ENCODE results near the gene ALDH1B1.

ALDH1B1 gene

DNA sequence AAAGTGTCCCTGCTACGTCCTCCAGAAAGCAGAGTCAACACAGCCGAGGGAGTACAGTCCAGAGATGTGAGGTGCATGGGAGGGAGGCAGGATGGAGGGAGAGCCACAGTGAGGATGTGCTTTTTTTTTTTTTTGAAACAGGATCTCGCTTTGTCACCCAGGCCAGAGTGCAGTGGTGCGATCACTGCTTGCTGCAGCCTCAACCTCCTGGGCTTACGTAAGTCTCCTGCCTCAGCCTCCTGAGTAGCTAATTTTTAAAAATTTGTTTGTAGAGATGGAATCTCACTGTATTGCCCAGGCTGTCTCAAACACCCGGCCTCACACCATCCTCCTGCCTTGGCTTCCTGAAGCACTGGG is 33.2 kb upstream of the ALDH1B1 start:
- no peaks in the 10 kb centered on the region for H3K9me3 ChIP-seq (ENCODE audit: insufficient read depth, low read length)
- no peak overlapping the region for H2AFZ ChIP-seq (ENCODE audit: low read depth, low read length, severe bottlenecking)
- TF ChIP-seq EZH2phosphoT487 (conservative IDR thresholded peaks at IDR 0.05; ENCODE audit: low read length), result no peak
- TF ChIP-seq, protein P1, sequence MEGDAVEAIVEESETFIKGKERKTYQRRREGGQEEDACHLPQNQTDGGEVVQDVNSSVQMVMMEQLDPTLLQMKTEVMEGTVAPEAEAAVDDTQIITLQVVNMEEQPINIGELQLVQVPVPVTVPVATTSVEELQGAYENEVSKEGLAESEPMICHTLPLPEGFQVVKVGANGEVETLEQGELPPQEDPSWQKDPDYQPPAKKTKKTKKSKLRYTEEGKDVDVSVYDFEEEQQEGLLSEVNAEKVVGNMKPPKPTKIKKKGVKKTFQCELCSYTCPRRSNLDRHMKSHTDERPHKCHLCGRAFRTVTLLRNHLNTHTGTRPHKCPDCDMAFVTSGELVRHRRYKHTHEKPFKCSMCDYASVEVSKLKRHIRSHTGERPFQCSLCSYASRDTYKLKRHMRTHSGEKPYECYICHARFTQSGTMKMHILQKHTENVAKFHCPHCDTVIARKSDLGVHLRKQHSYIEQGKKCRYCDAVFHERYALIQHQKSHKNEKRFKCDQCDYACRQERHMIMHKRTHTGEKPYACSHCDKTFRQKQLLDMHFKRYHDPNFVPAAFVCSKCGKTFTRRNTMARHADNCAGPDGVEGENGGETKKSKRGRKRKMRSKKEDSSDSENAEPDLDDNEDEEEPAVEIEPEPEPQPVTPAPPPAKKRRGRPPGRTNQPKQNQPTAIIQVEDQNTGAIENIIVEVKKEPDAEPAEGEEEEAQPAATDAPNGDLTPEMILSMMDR (IDR thresholded peaks at IDR 0.05; ENCODE audit: insufficient read depth, low read length, poor library complexity, severe bottlenecking), result no peak

DNA sequence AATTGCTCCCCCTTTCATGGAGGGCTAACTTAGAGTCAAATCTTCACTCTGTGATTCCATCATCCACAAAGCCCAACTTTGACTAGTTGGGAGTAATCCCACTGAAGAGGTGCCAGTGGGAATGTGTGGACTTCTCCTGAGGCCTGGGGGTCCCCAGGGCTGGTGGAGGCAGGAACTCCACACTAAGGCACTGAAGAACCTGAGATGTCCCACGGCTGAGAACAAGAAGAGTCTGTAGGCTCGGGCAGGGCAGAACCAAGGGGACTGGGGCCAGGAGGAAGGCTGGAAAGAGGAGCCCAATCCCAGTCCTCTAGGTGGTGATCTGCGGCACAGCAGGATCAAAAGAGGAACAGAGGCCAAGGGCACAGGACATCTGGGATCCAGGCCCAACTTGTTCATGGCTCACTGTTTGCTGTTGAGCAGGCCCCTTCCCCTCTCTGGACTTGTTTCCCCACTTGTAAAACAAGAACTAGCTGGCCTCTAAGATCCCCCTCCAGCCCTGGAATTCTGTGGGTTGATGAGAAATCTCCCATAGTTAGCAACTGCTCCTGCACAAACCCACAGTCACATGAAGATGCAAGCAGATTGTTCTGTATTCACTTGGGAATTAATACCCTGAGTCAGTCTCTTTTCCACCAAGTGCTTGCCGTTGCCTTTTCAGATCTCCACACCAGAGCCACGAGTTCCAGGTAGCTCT is 32.7 kb upstream of the ALDH1B1 start:
- H3F3A ChIP-seq (ENCODE audit: insufficient read depth), result no peaks in the 10 kb centered on the region
- no peak overlapping the region for H3K4me3 ChIP-seq (ENCODE audit: insufficient read depth, low read length, poor library complexity, severe bottlenecking)
- H3K9me2 ChIP-seq (replicated peaks; ENCODE audit: insufficient read depth, low read length), result no peaks in the 10 kb centered on the region
- no peaks in the 10 kb centered on the region for H3K36me3 ChIP-seq (ENCODE audit: low read length)
- no peak overlapping the region for H3K4me2 ChIP-seq (ENCODE audit: low read depth, low read length, poor library complexity, severe bottlenecking)
- H3K9me3 ChIP-seq (ENCODE audit: insufficient read depth, low read length), result no peaks in the 10 kb centered on the region
- no peaks in the 10 kb centered on the region for H3K27me3 ChIP-seq (ENCODE audit: low read length)
- H2AFZ ChIP-seq (ENCODE audit: low read depth, low read length, severe bottlenecking), result no peak overlapping the region
- TF ChIP-seq EZH2phosphoT487 (conservative IDR thresholded peaks at IDR 0.05; ENCODE audit: low read length), result no peak
- TF ChIP-seq, protein P1 (IDR thresholded peaks at IDR 0.05; ENCODE audit: insufficient read depth, low read length, poor library complexity, severe bottlenecking), result no peak
- no peaks in the 10 kb centered on the region for H3K79me2 ChIP-seq (ENCODE audit: insufficient read depth, low read length)
- no peak overlapping the region for H3K27ac ChIP-seq (ENCODE audit: low read depth, low read length)
- H4K20me1 ChIP-seq (ENCODE audit: low read depth, low read length), result no peaks in the 10 kb centered on the region
- H3K9ac ChIP-seq (ENCODE audit: low read length), result no peak overlapping the region

More for the DNA sequence above, 33.2 kb upstream of the ALDH1B1 start:
- Histone ChIP-seq H3K4me2 (ENCODE audit: low read depth, low read length, poor library complexity, severe bottlenecking) (no peak overlapping the region), H3F3A (ENCODE audit: insufficient read depth) (no peaks in the 10 kb centered on the region), H3K4me3 (ENCODE audit: insufficient read depth, low read length, poor library complexity, severe bottlenecking) (no peak overlapping the region), H3K36me3 (ENCODE audit: low read length) (no peaks in the 10 kb centered on the region), H3K79me2 (ENCODE audit: insufficient read depth, low read length) (no peaks in the 10 kb centered on the region), H3K9ac (ENCODE audit: low read length) (no peak overlapping the region), H4K20me1 (ENCODE audit: low read depth, low read length) (no peaks in the 10 kb centered on the region), H3K27ac (ENCODE audit: low read depth, low read length) (no peak overlapping the region), H3K9me2 (replicated peaks; ENCODE audit: insufficient read depth, low read length) (no peaks in the 10 kb centered on the region), H3K27me3 (ENCODE audit: low read length) (no peaks in the 10 kb centered on the region)

DNA sequence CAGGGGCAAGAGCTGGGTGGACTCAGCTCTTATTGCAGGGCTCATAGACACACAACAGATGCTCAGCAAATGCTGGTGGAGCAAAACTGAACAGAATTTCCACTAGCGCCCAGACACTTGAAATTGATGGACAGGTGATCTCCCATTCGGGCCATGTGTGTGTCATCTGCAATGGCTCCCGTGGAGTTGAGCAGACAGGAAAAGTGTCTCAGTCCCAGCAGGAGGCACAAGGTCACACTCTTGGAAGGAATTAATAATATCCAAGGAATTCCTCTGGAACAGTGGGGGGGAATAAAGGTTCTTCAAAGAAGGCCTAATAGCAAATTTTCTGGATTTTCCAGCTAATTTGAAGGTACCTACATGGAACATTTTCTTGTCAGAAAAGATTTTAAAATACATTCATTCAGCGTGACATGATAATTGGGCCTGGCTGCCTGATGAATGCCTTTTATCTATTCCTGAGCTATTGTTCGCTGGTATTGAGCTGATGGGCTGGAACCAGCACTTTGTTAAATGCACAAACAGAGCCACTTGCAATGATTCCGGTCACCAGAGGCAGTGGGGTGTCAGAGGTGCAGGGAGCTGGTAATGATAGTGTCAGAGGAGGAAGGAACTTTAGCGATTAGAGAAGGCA is 31.5 kb upstream of the ALDH1B1 start:
- no peaks in the 10 kb centered on the region for H3K9me3 ChIP-seq (ENCODE audit: insufficient read depth, low read length)
- H3K27me3 ChIP-seq (ENCODE audit: low read length), result no peaks in the 10 kb centered on the region
- H3K27ac ChIP-seq (ENCODE audit: low read depth, low read length), result no peak overlapping the region
- TF ChIP-seq, protein P1 (IDR thresholded peaks at IDR 0.05; ENCODE audit: insufficient read depth, low read length, poor library complexity, severe bottlenecking), result no peak
- no peak for TF ChIP-seq EZH2phosphoT487 (conservative IDR thresholded peaks at IDR 0.05; ENCODE audit: low read length)
- H4K20me1 ChIP-seq (ENCODE audit: low read depth, low read length), result no peaks in the 10 kb centered on the region
- no peaks in the 10 kb centered on the region for H3K36me3 ChIP-seq (ENCODE audit: low read length)
- no peak overlapping the region for H3K4me3 ChIP-seq (ENCODE audit: insufficient read depth, low read length, poor library complexity, severe bottlenecking)
- no peaks in the 10 kb centered on the region for H3K9me2 ChIP-seq (replicated peaks; ENCODE audit: insufficient read depth, low read length)
- no peak overlapping the region for H3K4me2 ChIP-seq (ENCODE audit: low read depth, low read length, poor library complexity, severe bottlenecking)
- no peaks in the 10 kb centered on the region for H3F3A ChIP-seq (ENCODE audit: insufficient read depth)
- H3K79me2 ChIP-seq (ENCODE audit: insufficient read depth, low read length), result no peaks in the 10 kb centered on the region
- H3K9ac ChIP-seq (ENCODE audit: low read length), result no peak overlapping the region
- H2AFZ ChIP-seq (ENCODE audit: low read depth, low read length, severe bottlenecking), result no peak overlapping the region

All from SU-DHL-6 (cell line).